GM21528 (cell line): ENCODE measurements around the gene GNPDA1.

Source experiments
- ATAC-seq: cut with Tn5 transposase; IDR thresholded peaks from one replicate; pipeline ENCODE4 v1.9.1; 2021; ENCODE audit warnings: mild to moderate bottlenecking, moderate library complexity; ENCODE audit not compliant: unreplicated experiment, low FRiP score

The GNPDA1 gene

GRCh38 chr5:141997358-141997960, 15.4 kb downstream of the GNPDA1 start:
- no peak for ATAC-seq

GRCh38 chr5:141995656-141996055, 17.2 kb downstream of the GNPDA1 start:
- ATAC-seq, result no peak

GRCh38 chr5:141994511-141995136, 18.2 kb downstream of the GNPDA1 start:
- no peak for ATAC-seq

- peak; percentile 60 for ATAC-seq
These were observed 20.4 kb downstream of the GNPDA1 start for GRCh38 chr5:141992349-141992963.

GRCh38 chr5:141989720-141990119, 23.1 kb downstream of the GNPDA1 start:
- no peak for ATAC-seq

GRCh38 chr5:141986072-141986471, 26.8 kb downstream of the GNPDA1 start:
- no peak for ATAC-seq

GRCh38 chr5:141982626-141983025, 30.2 kb downstream of the GNPDA1 start:
- ATAC-seq, result no peak

GRCh38 chr5:141978389-141978788, 34.4 kb downstream of the GNPDA1 start:
- ATAC-seq, result no peak

GRCh38 chr5:141976176-141976575, 36.7 kb downstream of the GNPDA1 start:
- no peak for ATAC-seq

- no peak for ATAC-seq
These were observed 38.8 kb downstream of the GNPDA1 start for GRCh38 chr5:141973871-141974595.

GRCh38 chr5:141969783-141970771, 42.8 kb downstream of the GNPDA1 start:
- ATAC-seq, result peak; percentile 64

- ATAC-seq, result peak; percentile 93
These were observed 43.8 kb downstream of the GNPDA1 start, which contains the start of gene RNF14 for GRCh38 chr5:141968914-141969608. TSS of gene RNF14 (plus strand) at chr5:141969105. CDS start at chr5:141973589, 4,484 bp downstream.

- no peak for ATAC-seq
These were observed 45.9 kb downstream of the GNPDA1 start for GRCh38 chr5:141966963-141967333.

- ATAC-seq, result no peak
These were observed 46.4 kb downstream of the GNPDA1 start for GRCh38 chr5:141966275-141966962.

- no peak for ATAC-seq
These were observed 47.8 kb downstream of the GNPDA1 start for GRCh38 chr5:141965071-141965470.

GRCh38 chr5:141963701-141964100, 49.1 kb downstream of the GNPDA1 start:
- ATAC-seq, result no peak

GRCh38 chr5:141961466-141961865, 51.4 kb downstream of the GNPDA1 start:
- no peak for ATAC-seq

- peak; percentile 89 for ATAC-seq
These were observed 52.1 kb downstream of the GNPDA1 start for GRCh38 chr5:141960449-141961323.
